IPS-11a (cell line): Measurements from ENCODE around the gene EMC6.
"Not testable (repeated sequence)": the region's sequence is repeated elsewhere in the genome, so short reads cannot be mapped to it uniquely, and the experiment has no call there.

Experiments
- H3K4me3 ChIP-seq: one replicate; pipeline ENCODE4 v1.5.1; 2013; ENCODE audit warnings: low read depth, low read length, control low read depth

The EMC6 gene

GRCh38 chr17:3704931-3705717 is 36.5 kb downstream of the EMC6 start:
- H3K4me3 ChIP-seq, result no peak overlapping the region

GRCh38 chr17:3705718-3705984 is 37.0 kb downstream of the EMC6 start:
- H3K4me3 ChIP-seq, result not testable (repeated sequence)

GRCh38 chr17:3708366-3708765 is 39.8 kb downstream of the EMC6 start:
- H3K4me3 ChIP-seq, result no peak overlapping the region

GRCh38 chr17:3710951-3711383 is 42.4 kb downstream of the EMC6 start:
- H3K4me3 ChIP-seq, result no peak overlapping the region

GRCh38 chr17:3712811-3713463 is 44.3 kb downstream of the EMC6 start:
- no peak overlapping the region for H3K4me3 ChIP-seq

GRCh38 chr17:3715296-3715695 is 46.7 kb downstream of the EMC6 start:
- H3K4me3 ChIP-seq, result no peak overlapping the region

- H3K4me3 ChIP-seq, result no peak overlapping the region
Observed at GRCh38 chr17:3718201-3718600, 49.6 kb downstream of the EMC6 start.

GRCh38 chr17:3719265-3719664 is 50.7 kb downstream of the EMC6 start:
- H3K4me3 ChIP-seq, result no peak overlapping the region
